Liver (tissue), 3 donors: ENCODE measurements around the gene KCNIP4.

Experiments
- CTCF ChIP-seq: fragments of 150-350 bp; IDR thresholded peaks from 2 replicates; pipeline ENCODE4 v1.5.1; 2017; ENCODE audit warnings: improper control_type of control experiment, low read depth, low read length; ENCODE audit not compliant: missing input control
- EGR1 ChIP-seq, 2 donors: IDR thresholded peaks; 2 replicates each; pipeline ENCODE4 v1.6.1; 2016 to 2018; ENCODE audit warnings: antibody characterized with exemption in 2 of 2, low read depth in 2 of 2
- REST ChIP-seq: IDR thresholded peaks from 2 replicates; pipeline ENCODE4 v1.6.1; 2016; ENCODE audit warnings: antibody characterized with exemption, mild to moderate bottlenecking
- SP1 ChIP-seq: IDR thresholded peaks from 2 replicates; pipeline ENCODE4 v1.6.1; 2018; ENCODE audit warnings: antibody characterized with exemption, mild to moderate bottlenecking
- TAF1 ChIP-seq: conservative IDR thresholded peaks from 2 replicates; pipeline ENCODE4 v1.6.1; 2016; ENCODE audit warnings: antibody characterized with exemption, mild to moderate bottlenecking
- donor health status: healthy.
- donor health status: healthy.

- TF ChIP-seq CTCF (no peak), TAF1 (no peak), REST (no peak), EGR1 (IDR thresholded peaks at IDR 0.05; ENCODE audit: low read depth in 2 of 2) (no peak), SP1 (no peak)
These were observed 757.3 kb downstream of the KCNIP4 start for GRCh38 chr4:21191317-21191716.
